ENCODE measurements around the gene CREM.

The CREM gene

DNA sequence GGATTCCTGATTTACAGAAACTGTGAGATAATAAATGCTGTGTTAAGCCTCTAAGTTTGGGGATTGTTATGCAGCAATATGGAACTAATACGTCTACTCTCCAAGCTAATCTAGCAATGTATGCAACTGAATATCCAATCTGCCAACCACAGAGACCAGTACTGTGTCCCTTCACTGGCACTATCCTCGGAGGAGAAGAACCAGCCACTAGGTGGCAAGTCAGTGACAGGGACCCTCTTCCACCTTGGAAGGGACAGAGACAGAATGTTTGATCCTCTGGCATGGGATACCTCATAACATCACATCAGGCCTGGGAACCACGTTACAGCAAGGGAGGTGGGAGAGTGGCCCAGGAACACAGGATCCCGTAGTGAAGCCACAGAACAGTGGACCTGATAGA, 96.4 kb downstream of the CREM start:
- Histone ChIP-seq H3K79me2 (ENCODE audit: insufficient read depth, low read length) (no peaks in the 10 kb centered on the region), H3K9me3 (ENCODE audit: insufficient read depth, low read length) (no peaks in the 10 kb centered on the region), H3K4me2 (ENCODE audit: low read depth, low read length, poor library complexity, severe bottlenecking) (no peak overlapping the region), H3K27ac (ENCODE audit: low read depth, low read length) (no peak overlapping the region), H3K9ac (ENCODE audit: low read length) (no peak overlapping the region), H3F3A (ENCODE audit: insufficient read depth) (no peaks in the 10 kb centered on the region), H3K4me3 (ENCODE audit: insufficient read depth, low read length, poor library complexity, severe bottlenecking) (no peak overlapping the region), H3K36me3 (ENCODE audit: low read length) (no peaks in the 10 kb centered on the region), H3K9me2 (replicated peaks; ENCODE audit: insufficient read depth, low read length) (no peaks in the 10 kb centered on the region), H3K27me3 (ENCODE audit: low read length) (no peaks in the 10 kb centered on the region), H4K20me1 (ENCODE audit: low read depth, low read length) (no peaks in the 10 kb centered on the region), H2AFZ (ENCODE audit: low read depth, low read length, severe bottlenecking) (no peak overlapping the region)
- TF ChIP-seq EZH2phosphoT487 (conservative IDR thresholded peaks at IDR 0.05; ENCODE audit: low read length): no peak
- TF ChIP-seq, protein P1, sequence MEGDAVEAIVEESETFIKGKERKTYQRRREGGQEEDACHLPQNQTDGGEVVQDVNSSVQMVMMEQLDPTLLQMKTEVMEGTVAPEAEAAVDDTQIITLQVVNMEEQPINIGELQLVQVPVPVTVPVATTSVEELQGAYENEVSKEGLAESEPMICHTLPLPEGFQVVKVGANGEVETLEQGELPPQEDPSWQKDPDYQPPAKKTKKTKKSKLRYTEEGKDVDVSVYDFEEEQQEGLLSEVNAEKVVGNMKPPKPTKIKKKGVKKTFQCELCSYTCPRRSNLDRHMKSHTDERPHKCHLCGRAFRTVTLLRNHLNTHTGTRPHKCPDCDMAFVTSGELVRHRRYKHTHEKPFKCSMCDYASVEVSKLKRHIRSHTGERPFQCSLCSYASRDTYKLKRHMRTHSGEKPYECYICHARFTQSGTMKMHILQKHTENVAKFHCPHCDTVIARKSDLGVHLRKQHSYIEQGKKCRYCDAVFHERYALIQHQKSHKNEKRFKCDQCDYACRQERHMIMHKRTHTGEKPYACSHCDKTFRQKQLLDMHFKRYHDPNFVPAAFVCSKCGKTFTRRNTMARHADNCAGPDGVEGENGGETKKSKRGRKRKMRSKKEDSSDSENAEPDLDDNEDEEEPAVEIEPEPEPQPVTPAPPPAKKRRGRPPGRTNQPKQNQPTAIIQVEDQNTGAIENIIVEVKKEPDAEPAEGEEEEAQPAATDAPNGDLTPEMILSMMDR (IDR thresholded peaks at IDR 0.05; ENCODE audit: insufficient read depth, low read length, poor library complexity, severe bottlenecking): no peak

DNA sequence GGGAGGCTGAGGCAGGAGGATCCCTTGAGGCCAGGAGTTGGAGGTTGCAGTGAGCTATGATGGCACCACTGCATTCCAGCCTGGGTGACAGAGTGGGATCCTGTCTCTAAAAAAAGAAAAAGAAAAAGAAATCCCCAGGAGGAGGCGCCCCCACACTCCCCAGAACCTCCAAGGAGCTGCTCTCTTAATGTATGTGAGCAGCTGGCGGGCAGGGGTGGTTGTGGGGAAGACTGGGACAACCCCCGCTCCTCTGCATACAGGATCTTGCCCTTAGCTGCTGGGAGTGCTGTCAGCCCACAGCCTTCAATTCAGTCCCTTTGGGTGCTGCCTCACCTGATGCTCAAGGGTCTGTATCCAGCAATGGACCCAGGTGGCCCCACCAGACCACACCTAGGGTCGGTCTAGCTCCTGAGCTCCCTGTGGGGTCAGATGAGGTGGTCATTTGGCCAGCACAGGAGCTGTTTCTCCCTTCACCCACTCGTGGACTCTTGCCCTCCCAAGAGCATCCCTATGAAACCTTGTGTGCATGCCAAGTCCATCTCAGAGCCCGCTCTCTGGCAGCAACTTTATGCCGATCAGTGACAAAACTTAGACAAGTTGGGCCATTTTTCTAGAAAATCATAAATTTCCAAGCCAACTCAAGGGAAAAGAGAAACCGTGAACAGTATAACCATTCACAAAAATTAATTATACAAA, 97.5 kb downstream of the CREM start:
- TF ChIP-seq, protein P1 (IDR thresholded peaks at IDR 0.05; ENCODE audit: insufficient read depth, low read length, poor library complexity, severe bottlenecking): no peak
- TF ChIP-seq EZH2phosphoT487 (conservative IDR thresholded peaks at IDR 0.05; ENCODE audit: low read length): no peak
- Histone ChIP-seq H3F3A (ENCODE audit: insufficient read depth) (no peaks in the 10 kb centered on the region), H3K36me3 (ENCODE audit: low read length) (no peaks in the 10 kb centered on the region), H3K27me3 (ENCODE audit: low read length) (no peaks in the 10 kb centered on the region), H4K20me1 (ENCODE audit: low read depth, low read length) (no peaks in the 10 kb centered on the region), H3K9me3 (ENCODE audit: insufficient read depth, low read length) (no peaks in the 10 kb centered on the region), H3K9me2 (replicated peaks; ENCODE audit: insufficient read depth, low read length) (no peaks in the 10 kb centered on the region), H3K9ac (ENCODE audit: low read length) (no peak overlapping the region), H3K27ac (ENCODE audit: low read depth, low read length) (no peak overlapping the region), H2AFZ (ENCODE audit: low read depth, low read length, severe bottlenecking) (no peak overlapping the region), H3K4me2 (ENCODE audit: low read depth, low read length, poor library complexity, severe bottlenecking) (no peak overlapping the region), H3K4me3 (ENCODE audit: insufficient read depth, low read length, poor library complexity, severe bottlenecking) (no peak overlapping the region), H3K79me2 (ENCODE audit: insufficient read depth, low read length) (no peaks in the 10 kb centered on the region)

DNA sequence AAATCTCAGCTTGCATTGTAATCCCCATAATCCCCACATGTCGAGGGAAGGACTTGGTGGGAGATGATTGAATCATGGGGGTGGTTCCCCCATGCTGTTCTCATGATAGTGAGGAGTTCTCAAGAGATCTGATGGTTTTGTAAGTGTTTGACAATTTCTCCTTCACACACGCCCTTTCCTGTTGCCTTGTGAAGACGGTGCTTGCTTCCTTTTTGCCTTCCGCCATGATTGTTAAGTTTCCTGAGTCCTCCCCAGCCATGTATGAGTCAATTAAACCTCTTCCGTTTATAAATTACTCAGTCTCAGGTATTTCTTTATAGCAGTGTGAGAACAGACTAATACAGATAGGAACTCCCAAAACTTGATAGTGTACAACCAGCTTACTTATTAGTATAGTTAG, 98.6 kb downstream of the CREM start:
- no peaks in the 10 kb centered on the region for H3F3A ChIP-seq (ENCODE audit: insufficient read depth)
- H3K27me3 ChIP-seq (ENCODE audit: low read length): no peaks in the 10 kb centered on the region
- H3K9me3 ChIP-seq (ENCODE audit: insufficient read depth, low read length): no peaks in the 10 kb centered on the region
- no peaks in the 10 kb centered on the region for H3K79me2 ChIP-seq (ENCODE audit: insufficient read depth, low read length)
- no peak overlapping the region for H3K9ac ChIP-seq (ENCODE audit: low read length)
- H3K4me3 ChIP-seq (ENCODE audit: insufficient read depth, low read length, poor library complexity, severe bottlenecking): no peak overlapping the region
- TF ChIP-seq, protein P1 (IDR thresholded peaks at IDR 0.05; ENCODE audit: insufficient read depth, low read length, poor library complexity, severe bottlenecking): no peak
- no peak for TF ChIP-seq EZH2phosphoT487 (conservative IDR thresholded peaks at IDR 0.05; ENCODE audit: low read length)
- no peaks in the 10 kb centered on the region for H3K36me3 ChIP-seq (ENCODE audit: low read length)
- no peak overlapping the region for H3K27ac ChIP-seq (ENCODE audit: low read depth, low read length)
- no peaks in the 10 kb centered on the region for H3K9me2 ChIP-seq (replicated peaks; ENCODE audit: insufficient read depth, low read length)
- H3K4me2 ChIP-seq (ENCODE audit: low read depth, low read length, poor library complexity, severe bottlenecking): no peak overlapping the region
- H2AFZ ChIP-seq (ENCODE audit: low read depth, low read length, severe bottlenecking): no peak overlapping the region
- H4K20me1 ChIP-seq (ENCODE audit: low read depth, low read length): no peaks in the 10 kb centered on the region
